ENCODE results near the gene PLA2G4F.

The PLA2G4F gene

GRCh38 chr15:42149493-42150218 is 6.8 kb downstream of the PLA2G4F start:
- no peak for DNase-seq

GRCh38 chr15:42148808-42149492 is 7.5 kb downstream of the PLA2G4F start:
- no peak for DNase-seq

- DNase-seq: no peak
Observed at GRCh38 chr15:42147431-42147735, 9.1 kb downstream of the PLA2G4F start.

- DNase-seq: no peak
Observed at GRCh38 chr15:42146551-42147430, 9.6 kb downstream of the PLA2G4F start.

- DNase-seq: no peak
Observed at GRCh38 chr15:42145546-42146455, 10.6 kb downstream of the PLA2G4F start.

GRCh38 chr15:42144841-42145375 is 11.5 kb downstream of the PLA2G4F start:
- DNase-seq: no peak

- DNase-seq: no peak
Observed at GRCh38 chr15:42143866-42144625, 12.4 kb downstream of the PLA2G4F start.

GRCh38 chr15:42143356-42143755 is 13.1 kb downstream of the PLA2G4F start:
- no peak for DNase-seq

GRCh38 chr15:42141795-42142667 is 14.4 kb downstream of the PLA2G4F start:
- no peak for DNase-seq

GRCh38 chr15:42141246-42141645 is 15.2 kb downstream of the PLA2G4F start:
- DNase-seq: no peak

- DNase-seq: no peak
Observed at GRCh38 chr15:42140383-42141070, 15.9 kb downstream of the PLA2G4F start.

- DNase-seq: no peak
Observed at GRCh38 chr15:42139596-42139995, 16.8 kb downstream of the PLA2G4F start.

GRCh38 chr15:42138968-42139386 is 17.5 kb downstream of the PLA2G4F start:
- no peak for DNase-seq

GRCh38 chr15:42138411-42138810 is 18.0 kb downstream of the PLA2G4F start:
- no peak for DNase-seq

- peak in 5 of 58 donors; percentile 6 to 47 (median 15) for DNase-seq
Observed at GRCh38 chr15:42137461-42138261, 18.8 kb downstream of the PLA2G4F start.

GRCh38 chr15:42136513-42136912 is 19.9 kb downstream of the PLA2G4F start:
- DNase-seq: no peak

GRCh38 chr15:42135351-42135750 is 21.1 kb downstream of the PLA2G4F start:
- DNase-seq: no peak

Measured in anterior cingulate cortex (tissue), 58 donors.